Activated CD4-positive, alpha-beta T cell treated with anti-CD3 and anti-CD28 coated beads, Interleukin-2, Interleukin-4, amounts not matched to agents 100 ng/mL and 50 ng/mL, durations not matched to agents 16 hours and 8 hours (primary cell): ENCODE data around the gene MTRR.
"Not testable (repeated sequence)": the region's sequence is repeated elsewhere in the genome, so short reads cannot be mapped to it uniquely, and the experiment has no call there.

Source experiments
- DNase-seq: peaks from one replicate; pipeline ENCODE4 v3.0.0-alpha.2; 2020; ENCODE audit warnings: low spot score

The MTRR gene

DNA sequence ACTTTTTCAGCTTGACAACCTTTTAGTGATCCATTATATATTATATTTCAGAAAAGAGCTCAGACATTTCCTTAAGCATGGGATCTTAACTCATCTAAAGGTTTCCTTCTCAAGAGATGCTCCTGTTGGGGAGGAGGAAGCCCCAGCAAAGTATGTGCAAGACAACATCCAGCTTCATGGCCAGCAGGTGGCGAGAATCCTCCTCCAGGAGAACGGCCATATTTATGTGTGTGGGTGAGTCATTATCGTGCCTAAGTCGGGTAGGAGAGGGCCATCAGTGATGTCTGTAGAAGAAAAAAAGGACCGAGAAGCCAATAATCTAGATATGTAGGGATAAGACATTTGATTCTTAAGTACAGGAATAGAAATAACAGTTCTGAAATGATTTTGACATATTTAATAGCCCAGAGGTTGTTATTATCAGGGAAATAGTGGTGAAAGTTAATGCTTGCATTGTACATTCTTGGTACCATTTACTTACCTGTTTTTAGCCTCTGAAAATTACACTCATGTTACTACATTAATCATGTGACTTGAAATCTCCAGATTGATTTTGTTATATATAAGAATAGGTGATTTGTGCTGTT, 28.2 kb downstream of the MTRR start:
- DNase-seq: peak; percentile 48

DNA sequence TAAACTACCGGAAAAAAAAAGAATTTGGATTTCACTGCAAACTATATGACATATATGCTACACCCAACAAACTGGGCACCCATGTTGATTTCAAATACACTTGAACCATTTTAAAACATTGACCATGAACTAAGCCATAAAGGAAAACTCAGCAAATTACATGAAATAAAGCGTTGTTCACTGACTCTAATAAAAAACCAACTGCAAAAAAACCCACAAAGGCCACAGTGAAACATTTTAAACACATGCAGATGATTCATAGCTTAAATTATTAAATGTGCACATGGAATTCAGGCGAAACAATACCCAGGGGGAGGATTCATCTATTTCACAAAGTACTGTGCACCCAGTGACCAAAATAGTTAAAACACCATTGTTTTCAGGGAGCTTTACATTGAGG, 33.3 kb downstream of the MTRR start:
- DNase-seq: no peak

DNA sequence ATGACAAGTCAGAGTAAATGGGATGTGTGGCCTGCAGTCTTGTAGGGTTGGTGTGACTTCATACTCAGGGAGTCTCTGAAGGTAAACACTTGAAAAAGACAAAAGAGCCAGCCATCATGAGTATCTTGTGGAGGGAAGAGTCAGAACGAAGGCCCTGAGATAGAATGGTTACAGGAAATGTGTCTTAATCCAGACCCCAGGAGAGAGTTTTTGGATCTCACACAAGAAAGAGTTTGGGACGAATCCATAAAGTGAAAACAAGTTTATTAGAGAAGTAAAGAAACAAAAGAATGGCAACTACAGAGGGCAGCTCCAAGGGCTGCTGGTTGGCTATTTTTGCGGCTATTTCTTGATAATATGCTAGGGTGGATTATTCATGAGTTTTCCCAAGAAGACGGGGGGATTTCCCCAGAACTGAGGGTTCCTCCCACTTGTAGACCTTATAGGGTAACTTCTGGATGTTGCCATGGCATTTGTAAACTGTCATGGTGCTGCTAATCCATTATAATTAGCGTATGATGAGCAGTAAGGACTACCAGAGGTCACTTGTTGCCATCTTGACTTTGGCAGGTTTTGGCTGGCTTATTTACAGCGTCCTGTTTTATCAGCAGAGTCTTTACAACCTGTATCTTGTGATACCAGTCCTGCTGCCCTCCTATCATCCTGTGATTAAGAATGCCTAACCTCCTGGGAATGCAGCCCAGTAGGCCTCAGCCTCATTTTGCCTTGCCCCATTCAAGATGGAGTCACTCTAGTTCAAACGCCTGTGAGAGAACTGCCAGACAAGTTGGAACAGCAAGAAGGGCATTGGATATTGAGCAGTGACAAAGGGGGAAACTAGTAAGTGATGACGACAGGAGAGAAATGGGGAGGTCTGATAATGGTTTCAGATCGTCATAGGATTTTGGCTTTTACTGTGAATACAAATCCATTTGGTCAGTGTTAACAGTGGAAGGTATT, 34.0 kb downstream of the MTRR start:
- no peak for DNase-seq

DNA sequence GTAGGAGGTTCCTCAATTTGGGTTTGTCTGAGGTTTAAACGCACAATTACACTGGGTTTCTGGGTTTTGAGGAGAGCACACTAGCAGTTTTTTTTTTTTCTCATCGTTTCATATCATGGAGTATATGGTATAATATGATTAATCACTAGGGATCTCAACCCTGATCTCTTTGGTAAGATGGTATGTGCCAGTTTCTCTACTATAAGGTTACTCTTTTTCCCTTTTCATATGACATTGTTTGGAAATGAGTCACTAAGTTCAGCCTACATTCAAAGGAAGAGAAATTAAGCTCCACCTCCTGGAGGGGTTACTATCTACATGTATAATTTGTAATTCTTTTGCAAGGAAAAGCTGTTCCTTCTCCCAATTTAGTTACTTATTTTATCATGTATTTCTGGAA, 35.2 kb downstream of the MTRR start:
- DNase-seq: peak; percentile 53

DNA sequence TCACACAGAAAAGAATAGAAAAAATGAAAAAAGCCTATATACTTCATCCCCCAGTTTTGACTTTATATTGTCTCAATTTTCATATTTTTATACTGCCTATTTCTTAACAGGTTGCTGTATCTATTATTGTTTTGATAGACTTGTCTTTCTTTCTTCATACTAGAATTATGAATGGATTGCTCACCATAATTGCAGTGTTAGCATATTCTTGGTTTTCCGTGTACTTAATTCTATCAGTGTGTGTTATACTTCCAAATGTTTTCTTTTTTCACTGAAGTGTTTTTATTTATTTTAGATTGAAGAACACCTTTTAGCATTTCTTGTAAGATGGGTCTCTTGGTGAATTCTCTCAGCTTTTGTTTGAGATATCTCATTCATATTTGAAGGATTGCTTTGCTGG, 38.7 kb downstream of the MTRR start:
- no peak for DNase-seq

DNA sequence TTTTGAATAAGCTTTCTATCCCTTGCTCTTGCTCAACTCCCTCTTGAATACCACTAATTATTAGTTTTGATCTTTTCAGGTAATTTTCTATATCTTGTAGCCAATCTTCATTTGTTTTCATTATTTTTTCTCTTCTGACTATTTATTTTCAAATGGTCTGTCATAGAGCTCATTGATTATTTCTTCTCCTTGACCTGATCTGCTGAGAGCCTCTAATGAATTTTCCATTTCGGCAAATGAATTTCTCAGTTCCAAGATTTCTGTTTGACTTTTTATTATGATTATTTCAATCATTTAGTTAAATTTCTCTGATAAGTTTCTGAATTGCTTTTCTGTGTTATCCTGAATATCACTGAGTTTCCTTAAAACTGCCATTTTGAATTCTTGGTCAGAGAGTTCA, 39.4 kb downstream of the MTRR start:
- no peak for DNase-seq

DNA sequence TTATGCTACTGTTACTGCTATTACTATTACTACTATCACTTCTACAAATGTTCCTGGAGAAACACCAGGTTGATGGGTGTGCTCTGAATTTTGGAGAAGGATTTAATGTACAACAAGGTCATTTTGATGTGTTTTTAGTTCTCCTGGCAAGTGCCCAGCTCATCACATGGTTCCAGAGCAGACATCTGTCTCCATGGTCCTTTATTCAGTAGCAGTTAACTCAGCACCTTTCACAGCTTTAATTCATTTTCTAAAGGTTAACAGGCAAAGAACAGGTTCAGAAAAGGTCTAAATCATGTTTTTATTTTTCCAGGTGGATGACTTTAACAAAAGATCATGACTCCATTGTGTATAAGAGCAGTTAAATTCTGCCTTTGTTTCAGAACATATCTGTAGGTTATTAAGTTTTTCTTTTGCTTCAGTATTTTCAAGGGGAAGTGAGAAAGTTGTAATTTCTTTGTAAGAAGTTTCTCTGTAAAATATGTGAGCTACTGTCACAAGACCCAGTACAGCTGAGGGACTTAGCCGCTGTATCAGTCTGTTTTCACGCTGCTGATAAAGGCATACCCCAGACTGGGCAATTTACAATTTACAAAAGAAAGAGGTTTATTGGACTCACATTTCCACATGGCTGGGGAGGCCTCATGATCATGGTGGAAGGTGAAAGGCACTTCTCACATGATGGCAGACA, 41.9 kb downstream of the MTRR start:
- DNase-seq: no peak

DNA sequence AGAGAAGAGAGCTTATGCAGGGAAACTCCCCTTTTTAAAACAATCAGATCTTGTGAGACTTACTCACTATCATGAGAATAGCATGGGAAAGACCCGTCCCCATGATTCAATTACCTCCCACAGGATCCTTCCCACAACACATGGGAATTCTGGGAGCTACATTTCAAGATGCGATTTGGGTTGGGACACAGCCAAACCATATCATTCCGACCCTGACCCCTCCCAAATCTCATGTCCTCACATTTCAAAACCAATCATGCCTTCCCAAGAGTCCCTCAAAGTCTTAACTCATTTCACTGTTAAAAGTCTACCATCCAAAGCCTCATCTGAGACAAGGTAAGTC, 42.5 kb downstream of the MTRR start:
- DNase-seq: not testable (repeated sequence)

DNA sequence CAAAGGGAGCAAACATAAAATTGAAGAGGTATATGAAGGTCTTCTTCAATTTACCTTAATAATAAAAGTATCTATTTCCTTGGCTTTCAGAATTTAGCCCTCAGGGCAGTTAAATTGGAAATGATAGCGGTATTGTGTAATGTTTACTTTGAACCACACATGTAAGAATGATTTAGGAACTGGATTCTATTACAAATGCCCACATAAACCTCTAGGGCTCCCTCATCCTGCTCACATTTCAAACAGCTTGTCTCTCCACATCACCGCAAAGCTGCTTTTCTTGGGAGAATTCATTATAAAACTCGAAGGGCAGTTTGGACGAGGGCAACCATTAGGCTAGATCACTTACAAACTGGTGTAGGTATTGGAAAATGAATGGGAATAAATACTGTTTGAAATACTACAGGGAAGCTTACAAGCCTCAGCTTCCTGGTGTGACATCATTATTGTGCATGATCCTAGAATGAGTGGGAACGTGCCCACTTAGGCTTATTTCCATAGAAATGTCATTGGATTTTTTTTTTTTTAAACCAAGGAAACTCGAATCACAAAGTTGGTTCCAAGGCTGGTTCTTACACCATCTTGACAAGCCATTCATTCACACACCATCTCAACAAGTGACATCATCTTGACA, 47.3 kb downstream of the MTRR start:
- no peak for DNase-seq

DNA sequence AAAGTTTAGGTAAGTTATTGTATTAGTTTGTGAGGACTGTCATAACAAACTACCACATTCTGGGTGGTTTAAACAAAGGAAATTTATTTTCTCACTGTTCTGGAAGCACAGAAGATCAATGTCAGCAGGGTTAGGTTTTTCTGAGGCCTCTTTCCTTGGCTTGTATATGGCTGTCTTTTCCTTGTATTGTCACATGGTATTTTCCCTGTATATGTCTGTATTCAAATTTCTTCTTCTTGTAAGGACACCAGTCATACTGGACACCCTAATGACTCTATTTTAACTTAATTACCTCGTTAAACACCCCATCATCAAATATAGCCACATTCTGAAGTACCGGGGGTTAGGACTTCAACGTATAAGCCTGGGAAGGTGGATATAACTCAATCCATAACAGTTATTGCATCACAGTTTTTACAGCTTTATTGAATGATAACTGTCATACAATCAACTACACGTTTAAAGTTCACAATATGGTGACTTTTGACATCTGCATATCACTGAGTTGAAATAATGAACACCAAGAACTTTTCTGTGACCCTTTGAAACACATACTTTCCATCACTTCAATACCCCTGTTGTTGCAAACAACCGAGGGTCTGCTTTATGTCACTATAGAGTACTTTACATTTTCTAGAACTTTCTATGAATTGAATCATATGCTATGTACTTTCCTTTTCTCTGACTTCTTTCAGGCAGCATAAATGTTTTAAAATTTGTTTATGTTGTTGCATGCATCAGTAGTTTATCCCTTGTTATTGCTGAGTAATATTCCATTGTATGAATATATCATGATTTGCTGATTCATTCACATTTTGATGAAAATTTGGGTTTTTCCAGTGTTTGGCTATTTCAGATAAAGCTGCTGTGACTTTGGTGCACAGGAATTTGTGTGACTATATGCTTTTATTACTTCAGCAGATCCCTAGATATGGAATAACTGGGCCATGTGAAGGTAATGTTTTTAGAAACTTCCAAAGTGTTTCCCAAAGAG, 48.5 kb downstream of the MTRR start:
- DNase-seq: no peak

DNA sequence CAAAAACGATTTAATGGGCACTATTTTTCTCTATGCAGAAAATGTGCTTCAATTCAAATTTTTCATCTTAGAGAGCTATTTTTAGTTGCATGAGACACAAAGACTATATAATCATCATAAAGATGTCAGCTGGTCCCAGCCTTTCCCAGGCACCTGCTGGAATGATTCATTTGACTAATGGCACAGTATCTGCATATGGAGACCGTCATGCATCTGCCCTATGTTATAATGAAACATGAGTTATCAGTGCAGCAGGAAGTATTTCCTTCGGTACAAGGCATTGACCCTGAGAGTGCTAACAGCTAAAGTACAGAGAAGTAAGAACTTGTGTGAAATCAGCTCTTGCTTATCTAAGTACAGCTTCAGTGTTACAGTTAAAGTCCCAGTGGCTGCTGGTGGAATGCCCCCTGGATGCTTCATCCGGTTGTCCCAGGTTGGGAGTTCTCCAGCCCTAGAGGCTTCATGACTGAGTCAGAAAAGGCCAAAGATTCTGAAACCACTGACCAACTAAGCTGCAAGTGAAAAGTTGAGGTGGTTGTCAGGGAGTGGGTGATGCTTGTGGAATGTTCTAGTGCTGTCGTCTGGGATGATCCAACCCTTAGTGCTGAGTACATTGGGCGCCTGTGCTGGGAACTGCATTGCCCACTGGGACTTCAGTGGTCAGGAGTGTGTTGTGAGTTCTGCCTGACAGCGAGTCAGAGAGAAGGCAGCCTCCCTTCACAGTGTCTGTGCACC, 57.2 kb downstream of the MTRR start:
- DNase-seq: no peak

DNA sequence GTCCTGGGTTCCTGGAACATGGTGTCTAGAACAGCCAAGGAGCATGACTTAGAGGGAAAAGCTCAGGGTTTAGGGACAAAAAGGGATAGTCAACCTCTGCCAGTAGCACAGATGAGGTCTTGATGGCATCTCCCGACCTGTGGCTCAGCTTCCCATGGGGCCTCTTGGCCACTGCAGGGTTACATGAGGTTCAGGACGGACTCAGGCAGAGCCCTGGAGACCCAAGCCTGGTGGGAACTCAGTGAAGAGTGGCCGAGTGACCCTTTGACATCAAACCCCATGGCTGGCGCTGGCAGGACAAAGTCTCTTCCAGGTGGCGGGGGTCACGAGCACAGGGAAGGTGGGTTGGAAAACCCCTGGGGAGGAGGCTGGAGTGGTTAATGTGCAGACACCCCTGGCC, 57.8 kb downstream of the MTRR start:
- no peak for DNase-seq

DNA sequence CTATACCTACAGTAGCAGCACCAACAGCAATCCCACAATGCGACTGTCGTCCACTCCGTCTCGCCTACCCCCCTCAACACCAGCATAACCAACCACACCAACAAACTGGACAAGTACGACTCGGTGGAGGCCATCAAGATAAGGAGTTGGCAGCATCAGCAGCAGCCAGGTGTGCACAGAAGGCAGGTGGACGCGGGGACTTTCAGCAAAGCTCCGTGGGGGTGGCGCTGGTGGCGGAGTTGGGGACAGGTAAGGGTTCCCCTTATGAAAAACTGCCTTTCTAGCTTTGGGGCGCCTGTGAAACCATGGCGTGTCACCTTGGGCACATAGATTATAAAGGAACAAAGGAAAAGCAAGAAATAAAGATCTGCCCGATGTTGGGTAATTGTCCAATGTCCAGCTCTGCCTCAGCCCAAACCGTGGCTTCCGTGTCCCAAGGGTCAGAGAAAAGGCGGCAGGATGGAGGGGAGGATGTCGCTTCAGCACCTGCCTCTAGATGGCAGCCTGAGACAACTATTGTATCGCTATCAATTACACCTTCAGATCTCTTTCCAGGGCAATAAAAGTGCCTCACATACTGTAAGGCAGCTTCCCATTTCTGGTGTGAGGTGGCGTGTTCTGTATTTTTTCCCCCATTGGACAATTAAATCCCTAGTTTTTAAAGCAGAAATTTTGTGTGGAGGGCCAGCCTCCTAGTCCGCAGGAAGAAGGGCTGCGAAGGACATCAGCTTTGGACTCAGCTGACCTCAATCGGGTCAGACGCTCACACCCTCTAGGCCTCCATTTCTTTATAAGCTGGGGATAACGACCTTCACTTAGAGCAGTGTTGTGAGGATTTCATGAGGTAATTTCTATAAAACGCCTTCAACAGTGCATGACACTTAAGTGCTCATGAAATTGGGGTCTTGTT, 58.8 kb downstream of the MTRR start:
- DNase-seq: peak; percentile 52

DNA sequence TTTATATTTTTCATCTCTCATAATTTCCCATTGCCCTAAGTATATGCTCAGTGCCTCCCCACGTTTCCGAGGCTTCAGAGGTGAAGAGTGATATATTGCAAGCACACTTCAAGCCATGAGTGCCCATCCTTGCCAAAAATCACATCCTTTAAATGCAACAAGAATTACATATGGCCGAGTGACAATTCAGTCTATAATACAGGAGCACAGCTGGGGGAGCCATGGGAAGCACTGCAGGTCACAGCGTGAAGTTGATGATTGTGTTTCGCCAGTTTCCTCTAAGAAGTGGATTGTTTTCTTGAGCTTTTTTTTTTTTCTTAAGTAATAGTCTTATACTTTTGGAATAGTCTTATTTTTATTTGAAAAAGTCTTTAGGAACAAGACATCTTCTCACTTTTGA, 61.1 kb downstream of the MTRR start:
- no peak for DNase-seq

DNA sequence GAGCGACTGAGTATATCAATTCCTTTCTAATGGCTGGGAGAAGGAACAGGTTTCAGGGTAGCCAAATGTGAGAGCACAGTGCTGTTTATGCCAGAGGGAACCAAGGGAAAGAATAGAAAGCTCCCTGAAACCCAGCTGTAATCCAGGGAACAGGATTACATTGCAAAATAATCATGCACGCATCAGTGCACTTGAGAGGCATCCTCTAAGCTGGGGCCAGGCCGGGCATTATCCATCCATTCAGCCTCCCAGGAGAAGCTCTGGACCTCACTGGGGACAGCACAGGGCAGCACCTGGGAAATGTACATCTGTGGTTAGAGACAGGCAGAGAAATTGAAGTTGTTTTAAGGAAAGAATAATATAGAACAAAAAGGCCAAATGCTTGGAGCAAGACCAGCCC, 72.7 kb downstream of the MTRR start:
- no peak for DNase-seq

DNA sequence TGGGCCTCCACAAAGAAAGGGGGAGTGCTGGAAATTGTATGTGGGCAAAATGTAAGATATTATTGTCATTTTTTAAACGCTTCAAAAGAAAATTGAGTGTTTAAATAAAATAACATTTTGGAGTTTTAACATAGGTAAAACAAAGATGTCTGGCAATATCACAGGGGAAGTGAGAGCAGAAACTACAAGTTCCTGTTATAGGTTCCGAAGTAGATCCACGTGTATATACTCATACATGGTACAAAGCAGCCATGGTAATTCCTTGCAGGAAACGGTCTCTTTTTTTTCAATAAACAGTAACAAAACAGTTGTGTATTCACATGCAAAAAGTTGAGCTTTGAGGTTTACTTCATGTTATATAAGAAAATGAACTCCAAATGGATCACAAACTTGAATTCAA, 78.4 kb downstream of the MTRR start:
- DNase-seq: no peak
